Activated T-cell treated with anti-CD3 and anti-CD28 coated beads, Interleukin-2, amount 50 U/mL, for 4 hours (primary cell): ENCODE measurements around the gene SLC5A5. TPM values are rescaled to one million over a fixed set of nuclear protein-coding genes. Genes with fewer than 3 reads are reported as not detected.

Experiments
- ATAC-seq, 2 donors: fragments of 200-7000 bp; cut with Tn5 transposase; one replicate each; pipeline ENCODE4 v1.10.0; 2021
- DNase-seq: peaks from one replicate; pipeline ENCODE4 v3.0.0-alpha.2; 2020
- H3K27me3 Mint-ChIP-seq: one replicate; pipeline ENCODE4 v1.8.0; 2021; ENCODE audit warnings: low read depth, mixed read lengths
- H3K36me3 Mint-ChIP-seq: one replicate; pipeline ENCODE4 v1.8.0; 2022; ENCODE audit warnings: mixed read lengths; ENCODE audit not compliant: insufficient read depth
- H3K4me1 Mint-ChIP-seq: one replicate; pipeline ENCODE4 v1.8.0; 2021; ENCODE audit warnings: low read depth, mixed read lengths
- H3K4me3 Mint-ChIP-seq: one replicate; pipeline ENCODE4 v1.8.0; 2021; ENCODE audit warnings: mild to moderate bottlenecking, moderate library complexity, mixed read lengths
- H3K9me3 Mint-ChIP-seq: one replicate; pipeline ENCODE4 v1.8.0; 2021; ENCODE audit warnings: mixed read lengths
- total RNA-seq, 3 donors: library from RNA; stranded (reverse); gene quantifications; one replicate each; pipeline ENCODE4 v1.2.1, GENCODE V29; 2021

Gene SLC5A5
- total RNA-seq, 3 donors from 2014 or later: 0.98 to 1.6 (median 1.1) TPM

GRCh38 chr19:17860993-17861360 lies 10.8 kb upstream of the SLC5A5 start:
- ATAC-seq (no peak), DNase-seq (no peak)
- H3K27me3 Mint-ChIP-seq: no peaks in the 10 kb centered on the region
- peak overlapping the region; percentile 99 for H3K4me3 Mint-ChIP-seq
- H3K9me3 Mint-ChIP-seq: no peaks in the 10 kb centered on the region
- peaks cover 33% of the 10 kb centered on the region for H3K4me1 Mint-ChIP-seq
- H3K36me3 Mint-ChIP-seq: peaks cover 47% of the 10 kb centered on the region

GRCh38 chr19:17861542-17862402 lies 10.0 kb upstream of the SLC5A5 start:
- no peak for ATAC-seq
- H3K4me1 Mint-ChIP-seq: peaks cover 33% of the 10 kb centered on the region
- H3K4me3 Mint-ChIP-seq: peak overlapping the region; percentile 99
- no peak for DNase-seq
- H3K36me3 Mint-ChIP-seq: peaks cover 47% of the 10 kb centered on the region
- no peaks in the 10 kb centered on the region for H3K9me3 Mint-ChIP-seq
- H3K27me3 Mint-ChIP-seq: no peaks in the 10 kb centered on the region

- peaks cover 47% of the 10 kb centered on the region for H3K36me3 Mint-ChIP-seq
- H3K27me3 Mint-ChIP-seq: no peaks in the 10 kb centered on the region
- no peaks in the 10 kb centered on the region for H3K9me3 Mint-ChIP-seq
- peak overlapping the region; percentile 99 for H3K4me3 Mint-ChIP-seq
- no peak for DNase-seq
- no peak for ATAC-seq
- peaks cover 33% of the 10 kb centered on the region for H3K4me1 Mint-ChIP-seq
These were observed 8.8 kb upstream of the SLC5A5 start for GRCh38 chr19:17862711-17863519.

- no peak for ATAC-seq
- peaks cover 47% of the 10 kb centered on the region for H3K36me3 Mint-ChIP-seq
These were observed 8.1 kb upstream of the SLC5A5 start for GRCh38 chr19:17863520-17864182.

GRCh38 chr19:17865364-17866311 lies 6.1 kb upstream of the SLC5A5 start:
- H3K4me1 Mint-ChIP-seq: peaks cover 28% of the 10 kb centered on the region
- H3K4me3 Mint-ChIP-seq: peak overlapping the region; percentile 13
- peaks cover 37% of the 10 kb centered on the region for H3K36me3 Mint-ChIP-seq
- ATAC-seq (peak; percentile 25), DNase-seq (no peak)
- H3K27me3 Mint-ChIP-seq: no peaks in the 10 kb centered on the region
- no peaks in the 10 kb centered on the region for H3K9me3 Mint-ChIP-seq

More at GRCh38 chr19:17863520-17864182, 8.1 kb upstream of the SLC5A5 start:
- no peaks in the 10 kb centered on the region for H3K9me3 Mint-ChIP-seq
- peaks cover 33% of the 10 kb centered on the region for H3K4me1 Mint-ChIP-seq
- DNase-seq: no peak
- H3K27me3 Mint-ChIP-seq: no peaks in the 10 kb centered on the region
- H3K4me3 Mint-ChIP-seq: peak overlapping the region; percentile 55

- no peaks in the 10 kb centered on the region for H3K9me3 Mint-ChIP-seq
- H3K27me3 Mint-ChIP-seq: no peaks in the 10 kb centered on the region
- no peak for DNase-seq
- ATAC-seq: peak; percentile 1 to 2
- H3K4me3 Mint-ChIP-seq: no peak overlapping the region
- peaks cover 29% of the 10 kb centered on the region for H3K36me3 Mint-ChIP-seq
- H3K4me1 Mint-ChIP-seq: peaks cover 23% of the 10 kb centered on the region
These were observed 5.3 kb upstream of the SLC5A5 start for GRCh38 chr19:17866312-17866963.

- DNase-seq (no peak), ATAC-seq (no peak)
- Mint-ChIP-seq H3K9me3 (no peaks in the 10 kb centered on the region), H3K4me1 (peaks cover 19% of the 10 kb centered on the region), H3K4me3 (no peak overlapping the region), H3K36me3 (peaks cover 24% of the 10 kb centered on the region), H3K27me3 (no peaks in the 10 kb centered on the region)
These were observed 4.7 kb upstream of the SLC5A5 start for GRCh38 chr19:17866964-17867486.

GRCh38 chr19:17868669-17869068 lies 3.1 kb upstream of the SLC5A5 start:
- ATAC-seq (no peak), DNase-seq (no peak)
- H3K36me3 Mint-ChIP-seq: peaks cover 10% of the 10 kb centered on the region
- H3K4me1 Mint-ChIP-seq: peaks cover 11% of the 10 kb centered on the region
- no peaks in the 10 kb centered on the region for H3K27me3 Mint-ChIP-seq
- no peaks in the 10 kb centered on the region for H3K9me3 Mint-ChIP-seq
- no peak overlapping the region for H3K4me3 Mint-ChIP-seq

- H3K27me3 Mint-ChIP-seq: no peaks in the 10 kb centered on the region
- H3K4me3 Mint-ChIP-seq: no peak overlapping the region
- H3K36me3 Mint-ChIP-seq: peaks cover 6% of the 10 kb centered on the region
- DNase-seq (no peak), ATAC-seq (no peak)
- H3K4me1 Mint-ChIP-seq: peaks cover 13% of the 10 kb centered on the region
- H3K9me3 Mint-ChIP-seq: no peaks in the 10 kb centered on the region
These were observed 2.6 kb upstream of the SLC5A5 start for GRCh38 chr19:17869114-17869608.

GRCh38 chr19:17871032-17871877 lies 490 bp upstream of the SLC5A5 start:
- ATAC-seq: no peak
- no peaks in the 10 kb centered on the region for H3K36me3 Mint-ChIP-seq
- no peak for DNase-seq
- H3K9me3 Mint-ChIP-seq: no peaks in the 10 kb centered on the region
- H3K4me3 Mint-ChIP-seq: peak overlapping the region; percentile 84
- no peaks in the 10 kb centered on the region for H3K27me3 Mint-ChIP-seq
- H3K4me1 Mint-ChIP-seq: peaks cover 10% of the 10 kb centered on the region

GRCh38 chr19:17872251-17873001 lies 681 bp downstream of the SLC5A5 start:
- ATAC-seq (peak; percentile 11 to 23), DNase-seq (no peak)
- Mint-ChIP-seq H3K36me3 (no peaks in the 10 kb centered on the region), H3K9me3 (no peaks in the 10 kb centered on the region), H3K4me3 (peak overlapping the region; percentile 84), H3K27me3 (no peaks in the 10 kb centered on the region), H3K4me1 (peaks cover 10% of the 10 kb centered on the region)
